GM21381 (cell line): ENCODE data around the gene CAMSAP1.

Experiments
- ATAC-seq: cut with Tn5 transposase; IDR thresholded peaks from one replicate; pipeline ENCODE4 v1.9.1; 2021; ENCODE audit warnings: mild to moderate bottlenecking, moderate library complexity; ENCODE audit not compliant: unreplicated experiment

CAMSAP1 gene

DNA sequence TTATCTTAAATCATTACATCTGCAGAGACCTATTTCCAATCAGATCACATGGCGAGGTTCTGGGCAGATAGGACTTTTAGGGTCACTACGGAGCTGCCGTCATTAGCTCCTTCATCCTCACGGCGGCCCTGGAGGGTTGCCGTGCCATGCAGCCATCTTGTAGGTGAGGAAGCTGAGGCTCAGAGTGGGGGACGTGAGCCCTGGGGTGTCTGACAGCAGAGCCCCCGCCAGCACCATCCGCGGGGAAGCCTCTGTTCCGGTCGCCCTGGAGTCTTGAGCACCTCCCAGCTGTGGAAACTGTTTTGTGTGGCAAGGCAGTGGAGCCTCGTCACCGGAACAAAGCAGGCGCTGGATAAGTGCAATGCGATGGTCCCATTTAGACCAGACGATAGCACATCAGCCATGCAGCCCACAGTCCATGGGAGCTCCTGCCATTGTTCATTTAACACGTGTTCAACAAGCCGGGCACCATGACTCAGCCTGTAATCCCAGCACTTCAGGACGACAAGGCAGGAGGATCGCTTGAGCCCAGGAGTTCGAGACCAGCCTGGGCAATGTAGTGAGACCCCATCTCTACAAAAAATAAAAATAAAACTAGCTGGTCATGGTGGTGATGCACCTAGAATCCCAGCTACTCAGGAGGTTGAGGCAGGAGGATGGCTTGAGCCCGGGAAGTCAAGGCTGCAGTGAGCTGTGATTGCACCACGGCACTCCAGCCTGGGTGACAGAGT lies 143.5 kb downstream of the CAMSAP1 start:
- ATAC-seq = no peak

DNA sequence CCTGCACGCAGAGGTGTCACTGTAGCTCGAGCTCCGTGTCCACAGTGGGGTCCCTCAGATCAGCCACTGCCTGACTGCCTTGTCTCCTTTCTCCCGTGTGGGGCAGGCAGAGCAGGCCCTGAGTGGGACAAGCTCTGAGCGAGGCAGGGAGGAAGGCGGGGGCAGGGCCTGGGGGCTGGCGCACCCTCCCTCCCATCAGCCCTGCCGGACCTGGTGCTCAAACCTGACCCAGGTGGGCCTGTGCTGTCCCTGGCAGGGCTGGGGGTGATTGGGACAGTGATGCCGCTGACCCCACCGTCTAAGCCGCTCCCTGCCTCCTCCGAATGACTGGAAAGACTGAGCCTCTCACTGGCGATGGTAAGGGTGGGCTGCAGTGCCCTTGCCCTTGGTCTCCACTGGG lies 144.4 kb downstream of the CAMSAP1 start:
- no peak for ATAC-seq

DNA sequence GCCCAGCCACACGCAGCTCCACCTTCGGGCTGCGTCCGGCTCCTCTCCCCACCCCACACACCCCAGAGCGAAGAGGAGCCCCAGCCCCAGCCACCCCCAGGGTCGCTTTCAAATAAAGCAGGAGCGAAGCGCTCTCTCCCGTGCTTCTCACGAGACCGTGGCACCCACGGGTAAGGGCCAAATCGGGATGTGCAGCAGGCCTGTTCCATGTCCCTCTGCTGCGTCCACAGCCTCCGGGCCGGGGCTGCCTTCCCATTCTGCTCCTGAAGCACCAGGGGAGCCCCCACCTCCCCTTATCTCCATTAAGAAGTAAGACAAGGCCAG lies 145.5 kb downstream of the CAMSAP1 start:
- no peak for ATAC-seq

DNA sequence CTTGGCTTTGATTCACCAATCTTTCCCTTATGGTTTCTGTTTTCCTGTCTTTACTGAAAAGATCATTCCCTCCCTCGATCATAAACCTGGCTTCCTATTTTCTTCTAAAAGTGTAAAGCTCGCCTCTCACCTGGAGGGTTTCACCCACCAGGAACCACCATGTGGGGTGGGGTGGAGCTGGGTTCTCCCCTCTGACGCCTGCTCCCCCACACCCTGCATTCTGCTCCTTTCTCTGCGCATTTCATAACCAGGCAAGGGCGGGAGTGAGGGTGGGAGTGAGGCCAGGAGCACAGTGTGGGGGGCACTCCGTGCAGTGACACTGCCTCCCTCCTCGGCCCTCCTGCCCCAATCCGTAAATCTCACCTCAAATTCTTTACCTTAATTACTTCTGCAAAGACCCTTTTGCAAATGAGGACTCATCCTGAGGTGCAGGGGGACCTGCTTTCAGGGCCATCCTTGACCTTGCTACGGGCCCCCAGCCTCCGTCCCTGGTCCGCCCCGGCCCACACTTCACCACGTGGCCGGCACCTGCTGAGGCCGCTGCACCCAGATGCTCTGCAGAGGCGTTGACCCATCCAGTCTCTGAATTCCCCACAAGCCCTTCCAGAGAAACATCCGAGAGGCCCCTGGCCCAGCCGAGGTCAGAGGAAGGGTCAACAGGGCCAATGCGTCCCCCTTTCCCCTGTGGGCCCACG lies 146.0 kb downstream of the CAMSAP1 start:
- ATAC-seq = no peak

DNA sequence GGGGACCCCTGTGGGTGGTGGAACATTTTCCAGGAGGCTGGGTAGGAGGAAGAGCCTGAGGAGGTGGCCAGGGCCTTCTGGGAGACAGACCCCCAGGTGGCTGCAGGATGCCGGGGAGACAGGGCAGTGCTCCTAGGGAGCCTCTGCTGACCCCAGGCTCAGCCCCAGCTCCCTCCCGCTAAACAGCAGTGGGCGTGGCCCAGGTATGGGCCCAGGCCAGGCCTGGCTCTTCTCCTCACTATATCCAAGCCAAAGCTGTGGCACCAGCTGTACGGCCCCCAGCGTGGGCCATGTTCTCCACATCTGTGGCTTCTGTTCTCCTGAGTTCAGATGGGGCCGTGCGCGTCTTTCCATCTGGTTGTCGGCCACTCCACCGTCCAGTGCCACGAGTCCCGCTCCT lies 146.9 kb downstream of the CAMSAP1 start:
- no peak for ATAC-seq

DNA sequence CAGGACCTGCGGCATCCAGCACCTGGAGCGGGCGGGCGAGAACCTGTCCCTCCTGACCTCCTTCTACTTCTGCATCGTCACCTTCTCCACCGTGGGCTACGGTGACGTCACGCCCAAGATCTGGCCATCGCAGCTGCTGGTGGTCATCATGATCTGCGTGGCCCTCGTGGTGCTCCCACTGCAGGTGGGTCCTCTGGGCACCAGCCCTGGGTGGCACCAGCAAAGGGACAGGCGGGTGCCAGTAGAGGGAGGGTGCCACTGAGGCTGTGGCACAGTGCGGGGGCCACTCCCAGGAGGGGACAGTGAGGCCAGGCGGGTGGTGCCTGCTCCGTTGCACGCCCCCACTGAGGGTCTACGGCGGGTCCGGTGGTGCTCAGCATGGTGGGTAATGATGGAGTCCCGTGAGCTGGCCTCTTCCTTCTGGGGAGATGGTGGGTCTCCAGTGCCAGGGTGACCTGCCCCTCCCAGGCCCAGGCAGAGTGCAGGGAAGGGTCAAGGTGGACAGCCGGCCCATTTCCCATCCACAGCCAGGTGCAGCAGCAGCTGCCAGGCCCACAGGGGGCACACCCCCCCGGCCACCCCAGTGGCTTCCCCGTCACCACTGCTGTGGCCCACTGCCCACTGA lies 147.6 kb downstream of the CAMSAP1 start:
- ATAC-seq = no peak

DNA sequence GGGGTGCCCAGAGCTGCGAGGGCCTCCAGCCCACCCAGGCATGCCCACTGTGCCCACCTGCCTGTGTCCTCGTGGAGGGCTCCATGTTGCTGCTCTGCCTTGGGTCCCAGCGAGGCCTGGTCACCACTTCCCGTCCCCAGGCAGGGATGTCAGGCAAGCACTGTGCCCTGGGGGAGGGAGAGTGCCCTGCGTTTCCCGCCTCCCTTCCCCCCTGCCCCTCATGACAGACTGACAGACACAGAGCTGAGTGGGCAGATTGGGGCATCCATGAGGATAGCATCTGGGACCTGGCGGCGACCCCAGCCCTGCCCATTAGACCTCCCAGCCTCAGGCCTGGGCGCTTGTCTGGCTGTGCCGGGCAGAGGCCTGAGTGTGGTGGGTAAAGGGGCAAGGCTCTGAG lies 148.5 kb downstream of the CAMSAP1 start:
- ATAC-seq = no peak
